ENCODE data around the gene SOCS3.
A peak's percentile ranks its signal among the peaks of the same experiment; 100 is the strongest.

SOCS3 gene

DNA sequence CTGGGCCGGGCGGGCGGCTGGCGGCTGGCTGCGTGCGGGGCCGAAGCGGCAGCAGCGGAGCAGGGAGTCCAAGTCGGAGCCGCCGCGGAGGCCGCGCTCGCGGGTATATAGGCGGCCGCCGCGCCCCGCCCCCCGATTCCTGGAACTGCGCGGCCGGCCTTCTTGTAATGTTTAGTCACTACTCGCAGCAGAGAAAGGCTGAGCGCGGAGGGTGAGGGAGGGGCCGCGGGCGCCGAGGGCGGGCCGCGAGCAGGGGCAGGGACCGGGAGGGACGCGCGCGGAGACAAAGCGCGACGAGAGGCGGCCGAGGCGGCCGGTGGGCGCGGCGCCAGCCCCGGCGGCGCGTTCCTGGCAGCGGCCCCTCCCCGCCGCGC, at the start of gene SOCS3:
Gene SOCS3, minus strand, starts transcription at position 81 of the 374 bp plus-strand sequence. CDS start 982 bp downstream, outside the sequence.
- peak; percentile 99 for DNase-seq (ENCODE audit: low read depth)
- H3K36me3 ChIP-seq (ENCODE audit: control insufficient read depth, insufficient read depth, low read length, severe bottlenecking): peaks cover 29% of the 10 kb centered on the region
- peak within 1 kb of the TSS; percentile 98 for H3K9ac ChIP-seq (ENCODE audit: low read length)
- H3K4me1 ChIP-seq (ENCODE audit: control insufficient read depth, insufficient read depth, low read length): peaks cover 29% of the 10 kb centered on the region
- H3K27me3 ChIP-seq (replicated peaks; ENCODE audit: control insufficient read depth, insufficient read depth, low read length): no peaks in the 10 kb centered on the region
- H3K9me3 ChIP-seq (ENCODE audit: control insufficient read depth, low read length): no peaks in the 10 kb centered on the region
- peak within 1 kb of the TSS; percentile 84 for H3K4me3 ChIP-seq (ENCODE audit: low read length)

DNA sequence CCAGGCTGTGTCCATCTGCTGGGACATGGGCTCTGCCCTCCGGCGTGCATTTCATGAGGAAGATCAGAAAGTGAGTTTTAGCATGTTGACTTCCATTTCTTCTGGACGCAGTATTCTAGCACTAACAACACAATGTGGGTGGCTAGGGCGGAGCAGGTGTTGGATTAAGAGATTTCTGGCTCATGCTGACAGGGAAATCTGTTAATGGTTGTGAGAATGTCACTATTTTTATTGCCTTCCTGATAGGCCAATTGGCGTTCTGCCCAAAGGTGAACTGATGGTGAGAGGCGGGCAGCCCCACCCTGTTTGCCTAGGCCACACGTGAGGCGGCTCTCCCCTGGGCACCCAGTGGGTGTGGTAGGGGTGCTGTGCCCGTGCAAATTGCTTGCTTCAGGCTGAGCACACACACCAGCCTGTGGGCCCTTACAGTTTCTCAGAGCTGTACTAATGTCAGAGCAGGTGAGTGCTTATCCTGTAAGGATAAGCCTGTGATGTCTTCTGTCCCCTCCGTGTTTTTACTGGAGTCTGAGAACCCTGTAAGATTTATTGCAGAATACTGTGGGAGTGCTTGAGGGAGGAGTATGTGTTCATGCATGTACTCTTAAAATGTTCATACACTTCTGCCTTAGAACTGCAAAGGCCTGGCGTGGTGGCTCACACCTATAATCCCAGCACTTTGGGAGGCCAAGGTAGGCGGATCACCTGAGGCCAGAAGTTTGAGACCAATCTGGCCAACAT, 49.5 kb upstream of the SOCS3 start:
- Histone ChIP-seq H3K4me3 (ENCODE audit: low read length) (no peak overlapping the region), H3K4me1 (ENCODE audit: control insufficient read depth, insufficient read depth, low read length) (peaks cover 60% of the 10 kb centered on the region), H3K9me3 (ENCODE audit: control insufficient read depth, low read length) (no peaks in the 10 kb centered on the region), H3K36me3 (ENCODE audit: control insufficient read depth, insufficient read depth, low read length, severe bottlenecking) (peaks cover 19% of the 10 kb centered on the region), H3K9ac (ENCODE audit: low read length) (no peak overlapping the region), H3K27me3 (replicated peaks; ENCODE audit: control insufficient read depth, insufficient read depth, low read length) (no peaks in the 10 kb centered on the region)
- no peak for DNase-seq (ENCODE audit: low read depth)

- DNase-seq (ENCODE audit: low read depth): no peak
- Histone ChIP-seq H3K9ac (ENCODE audit: low read length) (no peak overlapping the region), H3K27me3 (replicated peaks; ENCODE audit: control insufficient read depth, insufficient read depth, low read length) (no peaks in the 10 kb centered on the region), H3K4me3 (ENCODE audit: low read length) (no peak overlapping the region), H3K36me3 (ENCODE audit: control insufficient read depth, insufficient read depth, low read length, severe bottlenecking) (peaks cover 27% of the 10 kb centered on the region), H3K9me3 (ENCODE audit: control insufficient read depth, low read length) (no peaks in the 10 kb centered on the region), H3K4me1 (ENCODE audit: control insufficient read depth, insufficient read depth, low read length) (peaks cover 54% of the 10 kb centered on the region)
Observed at GRCh38 chr17:78408476-78409050, 48.7 kb upstream of the SOCS3 start.

DNA sequence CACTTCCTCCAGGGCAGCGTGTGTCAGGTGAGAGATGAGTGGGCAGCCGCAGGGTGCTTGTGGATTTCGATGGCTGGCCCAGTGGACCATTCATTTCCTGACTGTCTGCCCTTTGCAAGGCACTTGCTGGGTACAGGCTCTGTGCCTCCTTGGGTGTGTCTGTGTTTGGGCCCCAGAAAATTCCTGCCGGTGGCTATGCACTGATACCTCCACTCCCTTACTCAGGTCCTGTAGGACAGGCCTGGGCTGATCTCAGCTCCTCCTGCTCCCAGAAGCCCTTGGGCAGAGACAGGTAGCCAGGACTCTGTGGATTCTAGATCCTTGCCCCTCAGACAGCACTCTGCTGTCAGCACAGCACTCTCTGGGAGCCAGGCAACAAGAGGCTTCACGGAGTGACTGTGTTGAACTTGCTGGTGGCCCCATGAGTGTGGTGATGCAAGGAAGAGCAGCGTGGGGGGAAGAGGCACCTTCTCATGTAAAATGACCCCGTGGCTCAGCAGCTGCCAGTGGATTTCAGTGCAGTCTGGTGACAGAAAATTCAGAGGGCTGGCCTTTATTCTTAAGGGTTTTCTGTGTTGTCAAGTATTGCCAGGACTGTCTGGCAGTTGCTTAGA, 47.6 kb upstream of the SOCS3 start:
- H3K4me3 ChIP-seq (ENCODE audit: low read length): no peak overlapping the region
- peaks cover 43% of the 10 kb centered on the region for H3K4me1 ChIP-seq (ENCODE audit: control insufficient read depth, insufficient read depth, low read length)
- no peak for DNase-seq (ENCODE audit: low read depth)
- H3K36me3 ChIP-seq (ENCODE audit: control insufficient read depth, insufficient read depth, low read length, severe bottlenecking): peaks cover 38% of the 10 kb centered on the region
- no peak overlapping the region for H3K9ac ChIP-seq (ENCODE audit: low read length)
- no peaks in the 10 kb centered on the region for H3K9me3 ChIP-seq (ENCODE audit: control insufficient read depth, low read length)
- no peaks in the 10 kb centered on the region for H3K27me3 ChIP-seq (replicated peaks; ENCODE audit: control insufficient read depth, insufficient read depth, low read length)

DNA sequence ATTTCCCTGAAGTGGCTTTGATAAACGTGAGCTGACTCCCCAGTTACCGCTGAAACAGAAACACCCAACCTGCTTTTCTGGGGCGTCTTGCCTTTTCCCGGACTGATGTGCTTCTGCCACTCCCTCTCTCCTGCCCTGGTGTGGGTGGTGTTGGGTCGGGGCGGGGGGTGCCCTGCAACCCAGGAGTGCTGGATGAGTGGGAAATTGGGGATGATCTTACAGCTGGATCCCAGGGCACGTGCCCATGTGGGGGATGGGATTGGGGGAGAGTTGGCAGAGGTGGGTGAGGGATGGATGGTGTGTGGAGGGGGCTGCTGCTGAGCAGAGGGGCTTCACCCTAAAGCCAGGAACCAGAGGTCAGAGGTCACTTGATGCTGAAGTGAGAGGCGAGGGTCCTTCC, 47.0 kb upstream of the SOCS3 start:
- H3K27me3 ChIP-seq (replicated peaks; ENCODE audit: control insufficient read depth, insufficient read depth, low read length): no peaks in the 10 kb centered on the region
- peaks cover 38% of the 10 kb centered on the region for H3K4me1 ChIP-seq (ENCODE audit: control insufficient read depth, insufficient read depth, low read length)
- no peak overlapping the region for H3K9ac ChIP-seq (ENCODE audit: low read length)
- no peak overlapping the region for H3K4me3 ChIP-seq (ENCODE audit: low read length)
- no peaks in the 10 kb centered on the region for H3K9me3 ChIP-seq (ENCODE audit: control insufficient read depth, low read length)
- DNase-seq (ENCODE audit: low read depth): no peak
- H3K36me3 ChIP-seq (ENCODE audit: control insufficient read depth, insufficient read depth, low read length, severe bottlenecking): peaks cover 43% of the 10 kb centered on the region

GRCh38 chr17:78406396-78406795, 46.5 kb upstream of the SOCS3 start:
- Histone ChIP-seq H3K9ac (ENCODE audit: low read length) (no peak overlapping the region), H3K9me3 (ENCODE audit: control insufficient read depth, low read length) (no peaks in the 10 kb centered on the region), H3K4me1 (ENCODE audit: control insufficient read depth, insufficient read depth, low read length) (peaks cover 32% of the 10 kb centered on the region), H3K36me3 (ENCODE audit: control insufficient read depth, insufficient read depth, low read length, severe bottlenecking) (peaks cover 48% of the 10 kb centered on the region), H3K4me3 (ENCODE audit: low read length) (no peak overlapping the region), H3K27me3 (replicated peaks; ENCODE audit: control insufficient read depth, insufficient read depth, low read length) (no peaks in the 10 kb centered on the region)
- DNase-seq (ENCODE audit: low read depth): no peak

DNA sequence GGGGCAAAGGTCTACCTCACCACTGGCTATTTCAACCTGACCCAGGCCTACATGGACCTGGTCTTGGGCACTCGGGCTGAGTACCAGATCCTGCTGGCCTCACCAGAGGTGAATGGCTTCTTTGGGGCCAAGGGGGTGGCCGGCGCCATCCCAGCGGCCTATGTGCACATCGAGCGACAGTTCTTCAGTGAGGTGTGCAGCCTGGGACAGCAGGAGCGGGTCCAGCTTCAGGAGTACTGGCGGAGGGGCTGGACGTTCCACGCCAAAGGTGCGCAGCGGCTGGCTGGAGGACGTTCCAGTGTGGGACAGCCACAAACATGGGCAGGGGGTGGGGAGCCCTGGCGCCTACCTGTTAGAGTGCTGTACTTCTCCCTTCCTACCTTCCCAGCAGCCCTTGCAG, 43.9 kb upstream of the SOCS3 start:
- H3K36me3 ChIP-seq (ENCODE audit: control insufficient read depth, insufficient read depth, low read length, severe bottlenecking): peaks cover 67% of the 10 kb centered on the region
- no peak overlapping the region for H3K9ac ChIP-seq (ENCODE audit: low read length)
- no peaks in the 10 kb centered on the region for H3K27me3 ChIP-seq (replicated peaks; ENCODE audit: control insufficient read depth, insufficient read depth, low read length)
- H3K4me3 ChIP-seq (ENCODE audit: low read length): no peak overlapping the region
- no peaks in the 10 kb centered on the region for H3K9me3 ChIP-seq (ENCODE audit: control insufficient read depth, low read length)
- peaks cover 20% of the 10 kb centered on the region for H3K4me1 ChIP-seq (ENCODE audit: control insufficient read depth, insufficient read depth, low read length)
- no peak for DNase-seq (ENCODE audit: low read depth)

DNA sequence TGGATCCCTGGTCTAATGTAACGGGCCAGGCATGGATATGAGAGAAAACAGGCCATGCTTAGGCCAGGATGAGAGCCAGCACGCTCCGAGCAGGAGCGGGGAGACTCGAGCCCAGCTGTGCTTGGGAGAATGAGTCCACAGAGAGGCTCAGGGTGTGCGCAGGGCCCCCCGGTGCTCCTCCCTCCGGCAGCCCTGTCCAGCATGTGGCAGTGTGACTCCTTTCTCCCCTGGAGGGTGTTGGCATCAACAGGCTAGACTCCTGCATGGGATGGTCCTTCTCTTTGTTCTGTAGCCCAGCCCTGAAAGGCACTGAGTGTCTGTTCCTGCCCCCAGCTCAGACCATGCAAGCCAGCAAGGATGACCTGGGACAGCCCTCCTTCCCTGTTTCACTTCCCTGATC, 42.0 kb upstream of the SOCS3 start:
- no peaks in the 10 kb centered on the region for H3K27me3 ChIP-seq (replicated peaks; ENCODE audit: control insufficient read depth, insufficient read depth, low read length)
- no peak overlapping the region for H3K4me3 ChIP-seq (ENCODE audit: low read length)
- H3K4me1 ChIP-seq (ENCODE audit: control insufficient read depth, insufficient read depth, low read length): peaks cover 21% of the 10 kb centered on the region
- H3K9me3 ChIP-seq (ENCODE audit: control insufficient read depth, low read length): no peaks in the 10 kb centered on the region
- DNase-seq (ENCODE audit: low read depth): no peak
- H3K36me3 ChIP-seq (ENCODE audit: control insufficient read depth, insufficient read depth, low read length, severe bottlenecking): peaks cover 81% of the 10 kb centered on the region
- no peak overlapping the region for H3K9ac ChIP-seq (ENCODE audit: low read length)

GRCh38 chr17:78401246-78401645, 41.4 kb upstream of the SOCS3 start:
- Histone ChIP-seq H3K36me3 (ENCODE audit: control insufficient read depth, insufficient read depth, low read length, severe bottlenecking) (peaks cover 86% of the 10 kb centered on the region), H3K4me1 (ENCODE audit: control insufficient read depth, insufficient read depth, low read length) (peaks cover 23% of the 10 kb centered on the region), H3K27me3 (replicated peaks; ENCODE audit: control insufficient read depth, insufficient read depth, low read length) (no peaks in the 10 kb centered on the region), H3K9ac (ENCODE audit: low read length) (no peak overlapping the region), H3K9me3 (ENCODE audit: control insufficient read depth, low read length) (no peaks in the 10 kb centered on the region), H3K4me3 (ENCODE audit: low read length) (no peak overlapping the region)
- no peak for DNase-seq (ENCODE audit: low read depth)

DNA sequence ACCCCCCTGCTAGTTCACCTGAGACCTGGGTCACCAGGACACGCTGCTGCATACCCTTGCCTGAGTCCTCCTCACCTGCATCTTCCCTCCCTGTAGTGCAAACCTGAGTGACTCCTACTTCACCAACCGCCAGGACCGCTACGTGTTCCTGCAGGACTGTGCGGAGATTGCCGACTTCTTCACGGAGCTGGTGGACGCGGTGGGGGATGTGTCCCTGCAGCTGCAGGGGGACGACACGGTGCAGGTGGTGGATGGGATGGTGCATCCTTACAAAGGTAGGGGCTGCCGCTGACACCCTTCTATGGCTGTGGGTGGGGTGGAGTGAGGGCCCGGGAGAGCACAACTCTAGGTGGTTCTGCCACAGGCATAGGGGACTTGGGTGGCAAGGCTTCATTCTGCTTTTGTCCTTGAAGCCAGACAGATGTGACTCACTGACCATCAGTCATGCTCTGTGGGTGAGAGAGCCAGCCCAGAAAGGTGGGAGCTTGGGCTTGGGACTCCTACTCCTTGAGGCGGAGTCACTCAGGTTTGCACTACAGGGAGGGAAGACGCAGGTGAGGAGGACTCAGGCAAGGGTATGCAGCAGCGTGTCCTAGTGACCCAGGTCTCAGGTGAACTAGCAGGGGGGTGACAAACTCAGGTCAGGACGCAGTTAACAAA, 40.8 kb upstream of the SOCS3 start:
- no peaks in the 10 kb centered on the region for H3K9me3 ChIP-seq (ENCODE audit: control insufficient read depth, low read length)
- H3K36me3 ChIP-seq (ENCODE audit: control insufficient read depth, insufficient read depth, low read length, severe bottlenecking): peaks cover 89% of the 10 kb centered on the region
- H3K4me3 ChIP-seq (ENCODE audit: low read length): no peak overlapping the region
- DNase-seq (ENCODE audit: low read depth): no peak
- H3K27me3 ChIP-seq (replicated peaks; ENCODE audit: control insufficient read depth, insufficient read depth, low read length): no peaks in the 10 kb centered on the region
- H3K4me1 ChIP-seq (ENCODE audit: control insufficient read depth, insufficient read depth, low read length): peaks cover 23% of the 10 kb centered on the region
- H3K9ac ChIP-seq (ENCODE audit: low read length): no peak overlapping the region

- DNase-seq (ENCODE audit: low read depth): no peak
- H3K9ac ChIP-seq (ENCODE audit: low read length): no peak overlapping the region
- peaks cover 23% of the 10 kb centered on the region for H3K4me1 ChIP-seq (ENCODE audit: control insufficient read depth, insufficient read depth, low read length)
- H3K27me3 ChIP-seq (replicated peaks; ENCODE audit: control insufficient read depth, insufficient read depth, low read length): no peaks in the 10 kb centered on the region
- H3K4me3 ChIP-seq (ENCODE audit: low read length): no peak overlapping the region
- no peaks in the 10 kb centered on the region for H3K9me3 ChIP-seq (ENCODE audit: control insufficient read depth, low read length)
- H3K36me3 ChIP-seq (ENCODE audit: control insufficient read depth, insufficient read depth, low read length, severe bottlenecking): peaks cover 90% of the 10 kb centered on the region
Observed at GRCh38 chr17:78399693-78400144, 39.8 kb upstream of the SOCS3 start.

Data from adipocyte (in vitro differentiated cells).